HL-60/S4 treated with retinoic acid at 250 ng/mL for 4 days and 3 days (cell line): ENCODE measurements around the gene XPO5.

Source experiments
- in situ Hi-C: fragments of 300-500 bp; cut with MboI; formaldehyde crosslinking; loops from 2 replicates; pipeline ENCODE4 v1.7.0; 2022; ENCODE audit warnings: low sequenced_read_pairs

Gene XPO5

GRCh38 chr6:43499028-43499815 is 76.6 kb downstream of the XPO5 start:
- in situ Hi-C loops: loop anchor here (25.0 kb wide), 1 partner anchor 237 kb away; no protein-coding TSS in a partner anchor

GRCh38 chr6:43498291-43498690 is 77.5 kb downstream of the XPO5 start:
- in situ Hi-C loops: loop anchor here (25.0 kb wide), 1 partner anchor 236 kb away; no protein-coding TSS in a partner anchor

- in situ Hi-C loops: loop anchor here (25.0 kb wide), 1 partner anchor 235 kb away; no protein-coding TSS in a partner anchor
These were observed 78.1 kb downstream of the XPO5 start for GRCh38 chr6:43497689-43498088.

- in situ Hi-C loops: loop anchor here (25.0 kb wide), 1 partner anchor 235 kb away; no protein-coding TSS in a partner anchor
These were observed 78.8 kb downstream of the XPO5 start for GRCh38 chr6:43497129-43497396.

- in situ Hi-C loops: loop anchor here (25.0 kb wide), 1 partner anchor 234 kb away; no protein-coding TSS in a partner anchor
These were observed 79.3 kb downstream of the XPO5 start for GRCh38 chr6:43496370-43497128.

GRCh38 chr6:43495409-43495941 is 80.4 kb downstream of the XPO5 start:
- in situ Hi-C loops: loop anchor here (25.0 kb wide), 1 partner anchor 233 kb away; no protein-coding TSS in a partner anchor

GRCh38 chr6:43494766-43495165 is 81.1 kb downstream of the XPO5 start:
- in situ Hi-C loops: loop anchor here (25.0 kb wide), 1 partner anchor 232 kb away; no protein-coding TSS in a partner anchor

GRCh38 chr6:43494321-43494720 is 81.5 kb downstream of the XPO5 start:
- in situ Hi-C loops: loop anchor here (25.0 kb wide), 1 partner anchor 232 kb away; no protein-coding TSS in a partner anchor

GRCh38 chr6:43493833-43494232 is 82.0 kb downstream of the XPO5 start:
- in situ Hi-C loops: loop anchor here (25.0 kb wide), 1 partner anchor 232 kb away; no protein-coding TSS in a partner anchor

- in situ Hi-C loops: loop anchor here (25.0 kb wide), 1 partner anchor 231 kb away; no protein-coding TSS in a partner anchor
These were observed 82.6 kb downstream of the XPO5 start for GRCh38 chr6:43493230-43493629.

GRCh38 chr6:43492673-43493072 is 83.2 kb downstream of the XPO5 start:
- in situ Hi-C loops: loop anchor here (25.0 kb wide), 1 partner anchor 230 kb away; no protein-coding TSS in a partner anchor

- in situ Hi-C loops: loop anchor here (25.0 kb wide), 1 partner anchor 230 kb away; no protein-coding TSS in a partner anchor
These were observed 83.8 kb downstream of the XPO5 start for GRCh38 chr6:43491750-43492661.

GRCh38 chr6:43490523-43490939 is 85.3 kb downstream of the XPO5 start:
- in situ Hi-C loops: loop anchor here (25.0 kb wide), 1 partner anchor 228 kb away; no protein-coding TSS in a partner anchor

GRCh38 chr6:43489277-43490072 is 86.4 kb downstream of the XPO5 start:
- in situ Hi-C loops: loop anchor here (25.0 kb wide), 1 partner anchor 227 kb away; no protein-coding TSS in a partner anchor

GRCh38 chr6:43488667-43489276 is 87.1 kb downstream of the XPO5 start:
- in situ Hi-C loops: loop anchor here (25.0 kb wide), 1 partner anchor 226 kb away; no protein-coding TSS in a partner anchor

GRCh38 chr6:43481591-43482236 is 94.1 kb downstream of the XPO5 start:
- in situ Hi-C loops: loop anchor here (25.0 kb wide), 1 partner anchor 219 kb away; no protein-coding TSS in a partner anchor

- in situ Hi-C loops: loop anchor here (25.0 kb wide), 1 partner anchor 219 kb away; no protein-coding TSS in a partner anchor
These were observed 94.8 kb downstream of the XPO5 start for GRCh38 chr6:43481075-43481474.

GRCh38 chr6:43478008-43478372 is 97.8 kb downstream of the XPO5 start:
- in situ Hi-C loops: loop anchor here (25.0 kb wide), 1 partner anchor 216 kb away; no protein-coding TSS in a partner anchor
